OCI-M2 (cell line): Measurements from ENCODE around the gene NUTM2B.
"Not testable (repeated sequence)": the region's sequence is repeated elsewhere in the genome, so short reads cannot be mapped to it uniquely, and the experiment has no call there.

Experiments
- DNase-seq: peaks from one replicate; lab custom pipeline; 2025; ENCODE audit not compliant: unreplicated experiment; lab: John Stamatoyannopoulos, UW

The NUTM2B gene

GRCh38 chr10:79702927-79703326, at the start of gene NUTM2B:
Gene NUTM2B (plus strand): TSS chr10:79703227. CDS start chr10:79703610, 383 bp downstream.
- not testable (repeated sequence) for DNase-seq

- not testable (repeated sequence) for DNase-seq
These were observed 39.7 kb upstream of the NUTM2B start for GRCh38 chr10:79663287-79663686.

- DNase-seq, result not testable (repeated sequence)
These were observed 38.3 kb upstream of the NUTM2B start for GRCh38 chr10:79664686-79665085.

- not testable (repeated sequence) for DNase-seq
These were observed 33.7 kb upstream of the NUTM2B start for GRCh38 chr10:79669248-79669788.

- DNase-seq, result not testable (repeated sequence)
These were observed 28.1 kb upstream of the NUTM2B start for GRCh38 chr10:79674878-79675277.

GRCh38 chr10:79683026-79683883, 19.8 kb upstream of the NUTM2B start:
- not testable (repeated sequence) for DNase-seq

- not testable (repeated sequence) for DNase-seq
These were observed 18.9 kb upstream of the NUTM2B start for GRCh38 chr10:79683884-79684720.

GRCh38 chr10:79685044-79685685, 17.9 kb upstream of the NUTM2B start:
- not testable (repeated sequence) for DNase-seq

- DNase-seq, result not testable (repeated sequence)
These were observed 16.4 kb upstream of the NUTM2B start for GRCh38 chr10:79686595-79686994.

GRCh38 chr10:79687406-79688150, 15.4 kb upstream of the NUTM2B start:
- not testable (repeated sequence) for DNase-seq

GRCh38 chr10:79688798-79689197, 14.2 kb upstream of the NUTM2B start:
- not testable (repeated sequence) for DNase-seq

GRCh38 chr10:79696596-79696995, 6.4 kb upstream of the NUTM2B start:
- DNase-seq, result not testable (repeated sequence)

GRCh38 chr10:79697141-79697540, 5.9 kb upstream of the NUTM2B start:
- not testable (repeated sequence) for DNase-seq

GRCh38 chr10:79700381-79700944, 2.6 kb upstream of the NUTM2B start:
- DNase-seq, result not testable (repeated sequence)

GRCh38 chr10:79707017-79707416, 4.0 kb downstream of the NUTM2B start:
- not testable (repeated sequence) for DNase-seq

GRCh38 chr10:79714976-79715375, 11.9 kb downstream of the NUTM2B start:
- not testable (repeated sequence) for DNase-seq

GRCh38 chr10:79716917-79717579, 14.0 kb downstream of the NUTM2B start:
- not testable (repeated sequence) for DNase-seq

GRCh38 chr10:79720000-79720399, 17.0 kb downstream of the NUTM2B start:
- DNase-seq, result not testable (repeated sequence)

- DNase-seq, result not testable (repeated sequence)
These were observed 23.6 kb downstream of the NUTM2B start for GRCh38 chr10:79726620-79727019.
